Measurements from ENCODE around the gene PTPRB. TPM values are rescaled to one million over a fixed set of nuclear protein-coding genes. Genes with fewer than 3 reads are reported as not detected.

The PTPRB gene
- total RNA-seq, 1 experiment from 2014 or later: 0.17 TPM

DNA sequence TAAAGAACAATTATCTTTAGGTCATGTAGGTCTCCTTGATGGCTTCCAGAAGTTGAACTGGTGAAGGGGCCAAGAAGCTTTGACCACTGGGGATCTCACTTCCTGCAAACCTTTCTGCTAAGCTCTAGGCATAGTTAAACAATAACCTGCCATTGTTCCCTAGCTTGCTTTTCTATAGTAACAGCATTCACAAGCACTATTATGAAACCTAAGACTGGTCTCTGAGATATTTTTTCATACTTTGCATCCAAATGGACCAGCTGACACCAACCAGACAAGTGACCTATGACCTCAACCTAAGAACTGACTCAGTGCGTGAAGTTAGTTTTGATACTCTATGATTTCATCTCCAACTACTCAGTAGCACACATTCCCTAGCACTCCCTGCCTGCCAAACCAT is 129.1 kb downstream of the PTPRB start:
- H3K27ac ChIP-seq (ENCODE audit: low read depth, low read length): no peak overlapping the region
- BruUV-seq (replicated peaks): no TSS peak
- H3K27me3 ChIP-seq (ENCODE audit: insufficient read depth, low read length): no peaks in the 10 kb centered on the region
- no peaks in the 10 kb centered on the region for H3K4me1 ChIP-seq (ENCODE audit: control insufficient read depth in 1 of 2, insufficient read depth in 2 of 2, low read length in 2 of 2)
- no peaks in the 10 kb centered on the region for H4K20me1 ChIP-seq (ENCODE audit: insufficient read depth)
- POLR2A ChIA-PET: no interaction called here
- TF ChIP-seq EGR1 (IDR thresholded peaks at IDR 0.05; ENCODE audit: low read depth) (no peak), CTCF (IDR thresholded peaks at IDR 0.05 in 2 of 3, conservative IDR thresholded peaks at IDR 0.05 in 1 of 3; ENCODE audit: borderline replicate concordance in 1 of 3, insufficient read depth in 1 of 3, low read depth in 2 of 3, low read length in 2 of 3) (no peak), ZFX (IDR thresholded peaks at IDR 0.05) (no peak), EZH2 (IDR thresholded peaks at IDR 0.05) (no peak), JUND (IDR thresholded peaks at IDR 0.05) (no peak), YY1 (IDR thresholded peaks at IDR 0.05; ENCODE audit: extremely low read depth, insufficient replicate concordance, low read depth, low read length) (no peak), CBX3 (IDR thresholded peaks at IDR 0.05; ENCODE audit: low read depth) (no peak), RAD21 (IDR thresholded peaks at IDR 0.05; ENCODE audit: low read depth) (no peak), CEBPB (IDR thresholded peaks at IDR 0.05; ENCODE audit: low read depth) (no peak), REST (IDR thresholded peaks at IDR 0.05; ENCODE audit: low read depth) (no peak), EZH2phosphoT487 (IDR thresholded peaks at IDR 0.05; ENCODE audit: borderline replicate concordance) (no peak), SP1 (IDR thresholded peaks at IDR 0.05; ENCODE audit: low read depth) (no peak), SRF (IDR thresholded peaks at IDR 0.05; ENCODE audit: low read depth) (no peak), ELF1 (IDR thresholded peaks at IDR 0.05; ENCODE audit: borderline replicate concordance, low read depth) (no peak)
- TF ChIP-seq, protein P1, sequence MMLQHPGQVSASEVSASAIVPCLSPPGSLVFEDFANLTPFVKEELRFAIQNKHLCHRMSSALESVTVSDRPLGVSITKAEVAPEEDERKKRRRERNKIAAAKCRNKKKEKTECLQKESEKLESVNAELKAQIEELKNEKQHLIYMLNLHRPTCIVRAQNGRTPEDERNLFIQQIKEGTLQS (IDR thresholded peaks at IDR 0.05): no peak
- H3K9me2 ChIP-seq (ENCODE audit: insufficient read depth): no peaks in the 10 kb centered on the region
- intact Hi-C loops (cut with micrococcal nuclease): no loop called here
- CTCF ChIA-PET: no interaction called here
- H2AFZ ChIP-seq (ENCODE audit: low read depth, low read length, poor library complexity, severe bottlenecking): no peak overlapping the region
- peaks cover 24% of the 10 kb centered on the region for H3K79me2 ChIP-seq (ENCODE audit: insufficient read depth, low read length)
- no peak overlapping the region for H3K4me2 ChIP-seq (ENCODE audit: low read length)
- ATAC-seq (no peak), DNase-seq (ENCODE audit: low read depth, low spot score) (no peak)
- peaks cover 0 to 4% of the 10 kb centered on the region in 2 experiments; a peak in 1 of 4 replicates for H3K36me3 ChIP-seq (ENCODE audit: control insufficient read depth in 1 of 2, insufficient read depth in 2 of 2, low read length in 2 of 2)
- no peak overlapping the region for H3K4me3 ChIP-seq (replicated peaks in 1 of 2; ENCODE audit: low read depth in 1 of 2, low read length in 2 of 2)
- RAD21 ChIA-PET (ENCODE audit: low non-redundant PET in 1 of 2, low total read pairs in 2 of 2, uncharacterized antibody in 2 of 2, unreplicated experiment in 2 of 2): no interaction called here
- H3K9me3 ChIP-seq (ENCODE audit: control insufficient read depth in 1 of 2, insufficient read depth in 1 of 2, low read depth in 1 of 2, low read length in 2 of 2): no peaks in the 10 kb centered on the region
- H3K9ac ChIP-seq (ENCODE audit: low read length): no peak overlapping the region
